Nephron (organoid): Measurements from ENCODE around the gene CD40LG.

ENCODE experiments used
- H3K27ac Mint-ChIP-seq, 3 experiments: 2 replicates each; pipeline ENCODE4 v1.8.0; 2020; ENCODE audit warnings: mixed read lengths in 3 of 3, mild to moderate bottlenecking in 2 of 3, moderate library complexity in 1 of 3
- H3K27me3 Mint-ChIP-seq: 2 replicates; pipeline ENCODE4 v1.8.0; 2021; ENCODE audit warnings: low read depth, mild to moderate bottlenecking, moderate library complexity, mixed read lengths
- H3K36me3 Mint-ChIP-seq: 2 replicates; pipeline ENCODE4 v1.8.0; 2020; ENCODE audit warnings: low read depth, mixed read lengths
- H3K4me1 Mint-ChIP-seq: 2 replicates; pipeline ENCODE4 v1.8.0; 2020; ENCODE audit warnings: mixed read lengths
- H3K4me3 Mint-ChIP-seq, 3 experiments: 2 replicates each; pipeline ENCODE4 v1.8.0; 2020; ENCODE audit warnings: mild to moderate bottlenecking in 3 of 3, mixed read lengths in 3 of 3, moderate library complexity in 2 of 3
- H3K9me3 Mint-ChIP-seq: 2 replicates; pipeline ENCODE4 v1.8.0; 2020; ENCODE audit warnings: mixed read lengths
- CTCF ChIP-seq, 3 experiments: fragments of 200-600 bp; sonication (generic); IDR thresholded peaks; one replicate each; pipeline ENCODE4 v1.5.0; 2021; ENCODE audit warnings: antibody characterized with exemption in 3 of 3; ENCODE audit not compliant: unreplicated experiment in 3 of 3

Gene CD40LG

GRCh38 chrX:136616987-136617685 lies 30.8 kb upstream of the CD40LG start:
- no peak for TF ChIP-seq CTCF (IDR thresholded peaks at IDR 0.05; ENCODE audit: unreplicated experiment in 3 of 3)
- Mint-ChIP-seq H3K27me3 (no peaks in the 10 kb centered on the region), H3K4me3 (no peak overlapping the region), H3K4me1 (no peaks in the 10 kb centered on the region), H3K27ac (no peak overlapping the region), H3K36me3 (no peaks in the 10 kb centered on the region), H3K9me3 (peaks cover 6% of the 10 kb centered on the region)

- H3K36me3 Mint-ChIP-seq = no peaks in the 10 kb centered on the region
- H3K4me3 Mint-ChIP-seq = no peak overlapping the region
- no peak overlapping the region for H3K27ac Mint-ChIP-seq
- no peak for TF ChIP-seq CTCF (IDR thresholded peaks at IDR 0.05; ENCODE audit: unreplicated experiment in 3 of 3)
- H3K27me3 Mint-ChIP-seq = no peaks in the 10 kb centered on the region
- H3K4me1 Mint-ChIP-seq = no peaks in the 10 kb centered on the region
- H3K9me3 Mint-ChIP-seq = peaks cover 9% of the 10 kb centered on the region
Observed at GRCh38 chrX:136619899-136620505, 28.0 kb upstream of the CD40LG start.

GRCh38 chrX:136620780-136621179 lies 27.2 kb upstream of the CD40LG start:
- Mint-ChIP-seq H3K4me1 (no peaks in the 10 kb centered on the region), H3K9me3 (peaks cover 7% of the 10 kb centered on the region), H3K27ac (no peak overlapping the region)

GRCh38 chrX:136622568-136622967 lies 25.4 kb upstream of the CD40LG start:
- no peaks in the 10 kb centered on the region for H3K4me1 Mint-ChIP-seq
- peaks cover 6% of the 10 kb centered on the region for H3K9me3 Mint-ChIP-seq
- no peak for TF ChIP-seq CTCF (IDR thresholded peaks at IDR 0.05; ENCODE audit: unreplicated experiment in 3 of 3)
- no peak overlapping the region for H3K4me3 Mint-ChIP-seq
- no peaks in the 10 kb centered on the region for H3K36me3 Mint-ChIP-seq
- no peak overlapping the region for H3K27ac Mint-ChIP-seq
- no peaks in the 10 kb centered on the region for H3K27me3 Mint-ChIP-seq

More at GRCh38 chrX:136620780-136621179, 27.2 kb upstream of the CD40LG start:
- Mint-ChIP-seq H3K36me3 (no peaks in the 10 kb centered on the region), H3K27me3 (no peaks in the 10 kb centered on the region), H3K4me3 (no peak overlapping the region)
- TF ChIP-seq CTCF (IDR thresholded peaks at IDR 0.05; ENCODE audit: unreplicated experiment in 3 of 3) = no peak

GRCh38 chrX:136623396-136623795 lies 24.6 kb upstream of the CD40LG start:
- no peak for TF ChIP-seq CTCF (IDR thresholded peaks at IDR 0.05; ENCODE audit: unreplicated experiment in 3 of 3)
- no peak overlapping the region for H3K27ac Mint-ChIP-seq
- no peaks in the 10 kb centered on the region for H3K36me3 Mint-ChIP-seq
- no peaks in the 10 kb centered on the region for H3K27me3 Mint-ChIP-seq
- H3K4me1 Mint-ChIP-seq = no peaks in the 10 kb centered on the region
- H3K9me3 Mint-ChIP-seq = peaks cover 6% of the 10 kb centered on the region
- no peak overlapping the region for H3K4me3 Mint-ChIP-seq

GRCh38 chrX:136625246-136625645 lies 22.7 kb upstream of the CD40LG start:
- Mint-ChIP-seq H3K4me1 (no peaks in the 10 kb centered on the region), H3K4me3 (no peak overlapping the region), H3K27ac (no peak overlapping the region), H3K27me3 (no peaks in the 10 kb centered on the region), H3K36me3 (no peaks in the 10 kb centered on the region), H3K9me3 (peaks cover 7% of the 10 kb centered on the region)
- no peak for TF ChIP-seq CTCF (IDR thresholded peaks at IDR 0.05; ENCODE audit: unreplicated experiment in 3 of 3)
